ENCODE results near the gene NGEF. TPM values are rescaled to one million over a fixed set of nuclear protein-coding genes. Genes with fewer than 3 reads are reported as not detected.

Gene NGEF
- total and polyA plus RNA-seq, 7 donors: 0.13 to 0.51 (median 0.25) TPM; not detected in 1

- intact Hi-C loops (cut with DNase I): no loop called here
- ATAC-seq: no peak
Observed at GRCh38 chr2:232872826-232873225, 140.2 kb downstream of the NGEF start.

GRCh38 chr2:232871835-232872736 lies 141.0 kb downstream of the NGEF start:
- ATAC-seq: no peak
- peak in 1 of 2 donors; percentile 42 for DNase-seq
- WGBS, 3 donors: 84 to 89% (median 87%) methylated on average over 22 of the region's 22 CpGs
- Histone ChIP-seq H3K36me3 (ENCODE audit: insufficient read depth in 1 of 2, low read depth in 1 of 2) (no peaks in the 10 kb centered on the region), H3K9me3 (no peaks in the 10 kb centered on the region), H3K4me3 (no peak overlapping the region), H3K27me3 (ENCODE audit: insufficient read depth in 3 of 3, low read length in 2 of 3) (no peaks in the 10 kb centered on the region), H3K27ac (no peak overlapping the region), H3K4me1 (no peaks in the 10 kb centered on the region)
- no peak for TF ChIP-seq CTCF (IDR thresholded peaks at IDR 0.05)
- intact Hi-C loops (cut with DNase I): no loop called here

More at GRCh38 chr2:232872826-232873225, 140.2 kb downstream of the NGEF start:
- Histone ChIP-seq H3K27ac (no peak overlapping the region), H3K9me3 (no peaks in the 10 kb centered on the region), H3K4me3 (no peak overlapping the region), H3K4me1 (no peaks in the 10 kb centered on the region), H3K27me3 (ENCODE audit: insufficient read depth in 3 of 3, low read length in 2 of 3) (no peaks in the 10 kb centered on the region), H3K36me3 (ENCODE audit: insufficient read depth in 1 of 2, low read depth in 1 of 2) (no peaks in the 10 kb centered on the region)
- peak in 1 of 2 donors; percentile 30 for DNase-seq
- 71 to 88% (median 78%) methylated on average over 9 of the region's 9 CpGs for WGBS, 3 donors
- no peak for TF ChIP-seq CTCF (IDR thresholded peaks at IDR 0.05)

- no peak for TF ChIP-seq CTCF (IDR thresholded peaks at IDR 0.05)
- Histone ChIP-seq H3K36me3 (ENCODE audit: insufficient read depth in 1 of 2, low read depth in 1 of 2) (no peaks in the 10 kb centered on the region), H3K4me1 (no peaks in the 10 kb centered on the region), H3K4me3 (no peak overlapping the region), H3K27ac (no peak overlapping the region), H3K27me3 (ENCODE audit: insufficient read depth in 3 of 3, low read length in 2 of 3) (no peaks in the 10 kb centered on the region), H3K9me3 (no peaks in the 10 kb centered on the region)
- DNase-seq: peak in 1 of 2 donors; percentile 47
- no peak for ATAC-seq
- intact Hi-C loops (cut with DNase I): no loop called here
- 76 to 84% (median 82%) methylated on average over 13 to 15 of the region's 15 CpGs for WGBS, 3 donors
Observed at GRCh38 chr2:232871418-232871834, 141.6 kb downstream of the NGEF start.

- DNase-seq: peak in 1 of 2 donors; percentile 41
- no peaks in the 10 kb centered on the region for H3K27me3 ChIP-seq (ENCODE audit: insufficient read depth in 3 of 3, low read length in 2 of 3)
- H3K36me3 ChIP-seq (ENCODE audit: insufficient read depth in 1 of 2, low read depth in 1 of 2): no peaks in the 10 kb centered on the region
- no peak for TF ChIP-seq CTCF (IDR thresholded peaks at IDR 0.05)
- intact Hi-C loops (cut with DNase I): no loop called here
- H3K27ac ChIP-seq: no peak overlapping the region
- H3K9me3 ChIP-seq: no peaks in the 10 kb centered on the region
- WGBS, 3 donors: 81 to 83% (median 83%) methylated on average over 17 of the region's 17 CpGs
- H3K4me1 ChIP-seq: no peaks in the 10 kb centered on the region
- ATAC-seq: no peak
- H3K4me3 ChIP-seq: no peak overlapping the region
Observed at GRCh38 chr2:232870766-232871371, 142.2 kb downstream of the NGEF start.

Measured in psoas muscle (tissue), 8 donors.